ENCODE data around the gene MAGI2. TPM values are rescaled to one million over a fixed set of nuclear protein-coding genes. Genes with fewer than 3 reads are reported as not detected.

MAGI2 gene
- total RNA-seq, 4 donors from 2014 or later, result 0.98 to 4.8 (median 2.5) TPM

DNA sequence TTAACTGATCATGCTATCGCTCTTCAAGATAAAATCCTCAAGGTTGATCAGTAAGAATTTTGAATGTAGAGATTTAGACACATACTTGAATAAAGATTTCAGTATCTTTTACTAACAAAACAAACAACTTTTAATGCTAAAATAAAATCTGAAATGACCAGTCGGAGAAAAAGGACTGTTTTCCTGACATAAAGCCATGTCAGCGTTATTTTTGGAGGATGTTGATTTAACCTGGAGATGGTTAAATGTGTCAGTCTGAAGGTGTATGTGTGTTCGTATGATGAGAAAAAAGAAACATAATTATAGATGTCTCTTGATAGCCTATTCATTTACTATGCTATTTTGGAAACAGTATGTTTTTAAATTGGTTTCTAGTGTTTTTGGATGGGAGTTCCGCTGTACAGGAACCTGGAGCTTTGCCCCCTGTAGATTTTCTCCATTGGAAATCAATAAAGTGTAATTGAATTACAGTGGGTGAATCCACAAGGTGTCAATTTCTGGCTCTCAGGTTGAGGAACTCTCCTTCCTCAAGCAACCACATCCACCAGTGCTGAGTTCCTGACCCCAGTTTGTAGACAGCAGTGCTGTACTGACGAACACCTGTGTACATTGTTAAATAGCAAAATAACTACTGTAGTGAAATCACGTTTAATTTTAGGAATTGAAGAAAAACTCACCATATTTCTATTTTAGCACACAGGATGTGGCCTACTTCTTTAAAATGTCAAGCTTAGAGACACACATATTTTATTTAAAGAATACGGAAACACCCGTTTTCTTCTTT, 670.1 kb downstream of the MAGI2 start:
- Histone ChIP-seq H3K36me3 (no peaks in the 10 kb centered on the region), H3K4me3 (no peak overlapping the region), H3K27ac (no peak overlapping the region), H3K4me1 (no peaks in the 10 kb centered on the region), H3K27me3 (no peaks in the 10 kb centered on the region), H3K9me3 (no peaks in the 10 kb centered on the region)
- no peak for DNase-seq (ENCODE audit: low spot score in 2 of 2)
- TF ChIP-seq POLR2A (IDR thresholded peaks at IDR 0.05), result no peak
- no peak for TF ChIP-seq CTCF (IDR thresholded peaks at IDR 0.05)
- no peak for TF ChIP-seq EP300 (IDR thresholded peaks at IDR 0.05)
- no peak for TF ChIP-seq POLR2AphosphoS5 (IDR thresholded peaks at IDR 0.05)
- 83% methylated on average over 9 of the region's 9 CpGs for whole genome bisulfite sequencing

DNA sequence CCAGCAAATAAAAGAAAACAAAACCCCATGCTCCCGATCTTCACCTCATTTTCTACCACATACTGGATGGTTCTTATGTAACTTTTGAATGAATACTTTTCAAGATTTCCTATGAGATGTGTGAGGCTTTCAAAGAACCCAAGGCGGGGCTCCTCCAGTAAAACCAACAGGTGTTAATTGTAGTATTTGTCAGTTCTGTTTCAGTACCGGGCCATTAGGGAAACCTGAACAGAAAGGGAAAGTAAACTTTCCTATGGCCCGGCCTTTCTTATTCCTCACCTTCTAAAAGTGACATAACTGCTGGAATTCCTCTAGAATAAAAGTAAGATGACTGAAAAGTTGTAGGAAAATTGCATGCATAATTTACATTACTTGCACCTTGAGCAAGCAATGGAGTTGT, 672.9 kb downstream of the MAGI2 start:
- Histone ChIP-seq H3K9me3 (no peaks in the 10 kb centered on the region), H3K27me3 (no peaks in the 10 kb centered on the region), H3K4me3 (no peak overlapping the region), H3K36me3 (no peaks in the 10 kb centered on the region), H3K4me1 (no peaks in the 10 kb centered on the region), H3K27ac (no peak overlapping the region)
- 78% methylated on average over 4 of the region's 4 CpGs for WGBS
- no peak for DNase-seq (ENCODE audit: low spot score in 2 of 2)
- TF ChIP-seq CTCF (IDR thresholded peaks at IDR 0.05) (no peak), EP300 (IDR thresholded peaks at IDR 0.05) (no peak), POLR2A (IDR thresholded peaks at IDR 0.05) (no peak), POLR2AphosphoS5 (IDR thresholded peaks at IDR 0.05) (no peak)

GRCh38 chr7:78779788-78780187, 673.7 kb downstream of the MAGI2 start:
- Histone ChIP-seq H3K9me3 (no peaks in the 10 kb centered on the region), H3K4me1 (no peaks in the 10 kb centered on the region), H3K4me3 (no peak overlapping the region), H3K27me3 (no peaks in the 10 kb centered on the region), H3K27ac (no peak overlapping the region), H3K36me3 (no peaks in the 10 kb centered on the region)
- TF ChIP-seq POLR2A (IDR thresholded peaks at IDR 0.05) (no peak), CTCF (IDR thresholded peaks at IDR 0.05) (no peak), EP300 (IDR thresholded peaks at IDR 0.05) (no peak)
- no peak for DNase-seq (ENCODE audit: low spot score in 2 of 2)
- 97% methylated on average over 2 of the region's 2 CpGs for WGBS

DNA sequence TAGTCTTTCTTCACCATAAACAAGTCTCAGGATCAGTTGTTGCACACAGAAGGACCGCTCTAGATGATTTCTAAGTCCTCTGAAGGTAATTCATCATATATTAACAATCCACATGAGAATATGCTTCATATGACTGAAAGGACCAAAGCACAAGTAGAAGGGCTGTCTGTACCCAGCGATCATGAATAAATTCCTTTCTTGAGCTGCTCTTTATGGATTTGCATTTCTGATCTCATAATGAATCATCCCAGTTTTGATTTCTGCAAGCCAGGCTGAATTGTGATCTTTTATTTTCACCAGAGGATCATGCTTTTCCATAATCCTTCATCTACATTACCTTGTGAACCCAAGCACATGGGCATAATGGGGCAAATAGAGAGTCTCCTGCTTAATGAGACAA, 675.6 kb downstream of the MAGI2 start:
- no peaks in the 10 kb centered on the region for H3K4me1 ChIP-seq
- H3K27me3 ChIP-seq, result no peaks in the 10 kb centered on the region
- H3K36me3 ChIP-seq, result no peaks in the 10 kb centered on the region
- TF ChIP-seq POLR2A (IDR thresholded peaks at IDR 0.05) (no peak), EP300 (IDR thresholded peaks at IDR 0.05) (no peak), CTCF (IDR thresholded peaks at IDR 0.05) (no peak), POLR2AphosphoS5 (IDR thresholded peaks at IDR 0.05) (no peak)
- WGBS, result 86% methylated on average over 2 of the region's 2 CpGs
- no peaks in the 10 kb centered on the region for H3K9me3 ChIP-seq
- H3K4me3 ChIP-seq, result no peak overlapping the region
- DNase-seq (ENCODE audit: low spot score in 2 of 2), result no peak
- no peak overlapping the region for H3K27ac ChIP-seq

- Histone ChIP-seq H3K9me3 (no peaks in the 10 kb centered on the region), H3K27me3 (peaks cover 2% of the 10 kb centered on the region), H3K27ac (no peak overlapping the region), H3K4me1 (peaks cover 2% of the 10 kb centered on the region), H3K36me3 (no peaks in the 10 kb centered on the region), H3K4me3 (no peak overlapping the region)
- WGBS, result 14% methylated on average over 16 of the region's 16 CpGs
- TF ChIP-seq POLR2A (IDR thresholded peaks at IDR 0.05), result no peak
- no peak for TF ChIP-seq EP300 (IDR thresholded peaks at IDR 0.05)
- TF ChIP-seq CTCF (IDR thresholded peaks at IDR 0.05), result no peak
- TF ChIP-seq POLR2AphosphoS5 (IDR thresholded peaks at IDR 0.05), result no peak
- no peak for DNase-seq (ENCODE audit: low spot score in 2 of 2)
These were observed 682.8 kb downstream of the MAGI2 start for GRCh38 chr7:78770422-78771410.

Data from suprapubic skin (tissue), 4 donors.